HuH-7 (cell line): Measurements from ENCODE around the gene BTBD7.

ENCODE experiments used
- DNase-seq: peaks from one replicate; pipeline ENCODE4 v3.0.0; 2011; ENCODE audit warnings: low spot score

Gene BTBD7

DNA sequence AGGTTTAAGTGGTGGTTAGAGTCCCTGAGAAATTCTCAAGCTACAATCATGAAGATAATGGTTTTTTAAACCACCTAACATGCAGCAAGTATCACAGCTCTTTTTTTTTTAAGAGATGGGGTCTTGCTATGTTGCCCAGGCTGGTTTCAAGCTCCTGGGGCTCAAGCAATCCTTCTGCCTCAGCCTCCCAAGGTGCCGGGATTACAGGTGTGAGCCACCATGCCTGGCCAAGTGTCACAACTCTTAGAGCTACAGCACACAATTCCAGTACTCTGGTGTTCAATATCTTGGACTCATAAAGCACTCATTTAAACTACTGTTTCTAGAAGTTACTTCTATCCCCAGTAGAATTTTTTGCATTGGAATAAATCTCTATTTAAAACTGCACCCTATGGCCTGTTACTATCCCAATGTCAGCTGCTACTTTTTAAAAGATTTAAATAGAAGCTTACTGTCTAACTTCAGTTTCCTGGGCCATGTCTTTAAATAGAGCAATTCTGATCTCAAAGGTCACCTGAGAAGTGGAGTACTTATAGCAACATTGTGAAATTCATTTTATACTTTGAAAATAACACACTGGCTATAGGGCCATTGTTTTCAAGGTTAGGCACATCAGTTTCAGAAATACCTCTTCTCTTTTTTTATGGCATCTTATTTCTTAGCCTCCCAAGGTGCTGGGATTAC, 137.4 kb downstream of the BTBD7 start:
- DNase-seq = no peak
